Activated CD4-positive, alpha-beta T cell treated with anti-CD3 and anti-CD28 coated beads for 36 hours (primary cell): Measurements from ENCODE around the gene CAMTA1. TPM values are rescaled to one million over a fixed set of nuclear protein-coding genes. Genes with fewer than 3 reads are reported as not detected.
"Not testable (repeated sequence)": the region's sequence is repeated elsewhere in the genome, so short reads cannot be mapped to it uniquely, and the experiment has no call there.

Experiments
- ATAC-seq: fragments of 200-7000 bp; cut with Tn5 transposase; one replicate; pipeline ENCODE4 v1.10.0; 2021; ENCODE audit warnings: mild to moderate bottlenecking, moderate library complexity
- CTCF ChIA-PET: fragments of 350-600 bp; sonication (Branson Sonifier 250); formaldehyde crosslinking; loops from one replicate; lab custom pipeline; 2021; ENCODE audit warnings: antibody characterized with exemption; lab: Charles Lee
- POLR2A ChIA-PET: fragments of 350-600 bp; sonication (Branson Sonifier 250); formaldehyde crosslinking; loops from one replicate; lab custom pipeline; 2021; ENCODE audit warnings: antibody characterized with exemption, inconsistent platforms; lab: Charles Lee
- DNase-seq: peaks from one replicate; pipeline ENCODE4 v3.0.0-alpha.2; 2020
- H3K27ac Mint-ChIP-seq: one replicate; pipeline ENCODE4 v1.8.0; 2021; ENCODE audit warnings: mixed read lengths
- H3K27me3 Mint-ChIP-seq: one replicate; pipeline ENCODE4 v1.8.0; 2021; ENCODE audit warnings: mixed read lengths
- H3K36me3 Mint-ChIP-seq: one replicate; pipeline ENCODE4 v1.8.0; 2021; ENCODE audit warnings: low read depth, mixed read lengths
- H3K4me1 Mint-ChIP-seq: one replicate; pipeline ENCODE4 v1.8.0; 2021; ENCODE audit warnings: mixed read lengths
- H3K4me3 Mint-ChIP-seq: one replicate; pipeline ENCODE4 v1.8.0; 2021; ENCODE audit warnings: mild to moderate bottlenecking, moderate library complexity, mixed read lengths
- H3K9me3 Mint-ChIP-seq: one replicate; pipeline ENCODE4 v1.8.0; 2021; ENCODE audit warnings: low read depth, mixed read lengths
- intact Hi-C, 2 experiments: fragments of 100-400 bp; cut with DNase I in 1 of 2; cut with micrococcal nuclease in 1 of 2; formaldehyde crosslinking; loops; one replicate each; pipeline versions ENCODE4 v1.14.2 to v1.15.1; 2022 to 2024; cut with DNase I, micrococcal nuclease
- total RNA-seq, 2 experiments: library from RNA; stranded (reverse); gene quantifications; one replicate each; pipeline ENCODE4 v1.2.3, GENCODE V29; 2021

Gene CAMTA1
- total RNA-seq, 2 experiments from 2014 or later, result 62.3 to 76.7 TPM

DNA sequence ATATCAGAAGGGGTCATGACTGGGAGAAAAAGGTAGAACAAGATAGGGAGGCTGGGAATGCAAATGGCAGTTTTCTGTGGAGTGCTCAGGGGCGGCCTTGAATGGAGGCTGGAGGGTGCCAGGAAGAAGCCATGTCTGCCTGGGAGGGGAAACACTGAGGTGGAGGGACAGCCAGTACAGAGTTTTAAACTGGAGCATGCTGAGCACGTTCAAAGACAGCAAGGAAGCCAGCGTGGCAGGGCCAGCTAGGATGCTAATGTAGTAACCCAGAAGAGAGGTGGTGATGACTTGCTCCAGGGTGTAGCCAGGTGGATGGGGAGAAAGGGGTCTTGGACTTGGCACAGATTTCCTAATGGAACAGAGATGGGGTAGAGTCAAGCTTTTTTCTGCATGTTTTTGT, 540.0 kb downstream of the CAMTA1 start:
- H3K27ac Mint-ChIP-seq, result no peak overlapping the region
- peaks cover 28% of the 10 kb centered on the region for H3K27me3 Mint-ChIP-seq
- intact Hi-C loops, result no loop called here
- ATAC-seq, result no peak
- no peak for DNase-seq
- peaks cover 8% of the 10 kb centered on the region for H3K9me3 Mint-ChIP-seq
- no peaks in the 10 kb centered on the region for H3K36me3 Mint-ChIP-seq
- H3K4me3 Mint-ChIP-seq, result no peak overlapping the region
- CTCF ChIA-PET, result no interaction called here
- no peaks in the 10 kb centered on the region for H3K4me1 Mint-ChIP-seq
- POLR2A ChIA-PET, result no interaction called here

DNA sequence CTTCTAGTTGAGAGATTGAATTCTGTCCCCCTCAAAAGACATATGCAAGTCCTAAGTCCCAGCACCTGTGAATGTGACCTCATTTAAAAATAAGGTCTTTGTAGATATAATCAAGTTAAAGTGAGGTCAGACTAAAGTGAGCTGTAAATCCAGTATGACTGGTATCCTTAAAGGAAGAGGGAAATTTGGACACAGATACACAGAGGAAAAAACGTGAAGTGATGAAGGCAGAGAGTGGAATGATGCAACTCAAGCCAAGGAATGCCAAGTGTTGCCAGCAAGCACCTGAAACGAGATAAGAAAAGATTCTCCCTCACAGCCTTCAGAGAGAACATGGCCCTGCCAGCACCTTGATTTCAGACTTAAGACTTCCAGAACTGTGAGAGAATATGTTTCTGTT, 541.1 kb downstream of the CAMTA1 start:
- H3K4me3 Mint-ChIP-seq, result no peak overlapping the region
- H3K9me3 Mint-ChIP-seq, result peaks cover 7% of the 10 kb centered on the region
- intact Hi-C loops, result no loop called here
- no peaks in the 10 kb centered on the region for H3K36me3 Mint-ChIP-seq
- H3K4me1 Mint-ChIP-seq, result no peaks in the 10 kb centered on the region
- CTCF ChIA-PET, result no interaction called here
- ATAC-seq, result no peak
- POLR2A ChIA-PET, result no interaction called here
- peaks cover 27% of the 10 kb centered on the region for H3K27me3 Mint-ChIP-seq
- DNase-seq, result no peak
- no peak overlapping the region for H3K27ac Mint-ChIP-seq

GRCh38 chr1:7327849-7328248, 542.6 kb downstream of the CAMTA1 start:
- DNase-seq (no peak), ATAC-seq (no peak)
- Mint-ChIP-seq H3K27me3 (peaks cover 20% of the 10 kb centered on the region), H3K9me3 (peaks cover 7% of the 10 kb centered on the region), H3K4me1 (no peaks in the 10 kb centered on the region), H3K27ac (no peak overlapping the region), H3K4me3 (no peak overlapping the region), H3K36me3 (no peaks in the 10 kb centered on the region)
- intact Hi-C loops, result no loop called here
- ChIA-PET CTCF (no interaction called here), POLR2A (no interaction called here)

- ATAC-seq, result no peak
- no peaks in the 10 kb centered on the region for H3K36me3 Mint-ChIP-seq
- H3K9me3 Mint-ChIP-seq, result peaks cover 7% of the 10 kb centered on the region
- peaks cover 15% of the 10 kb centered on the region for H3K27me3 Mint-ChIP-seq
- H3K4me1 Mint-ChIP-seq, result no peaks in the 10 kb centered on the region
- POLR2A ChIA-PET, result no interaction called here
- CTCF ChIA-PET, result no interaction called here
- intact Hi-C loops, result no loop called here
- no peak overlapping the region for H3K27ac Mint-ChIP-seq
- H3K4me3 Mint-ChIP-seq, result no peak overlapping the region
- DNase-seq, result no peak
Measured at GRCh38 chr1:7329868-7330615, 544.8 kb downstream of the CAMTA1 start.

- intact Hi-C loops, DNase-seq, H3K27ac Mint-ChIP-seq, H3K9me3 Mint-ChIP-seq, H3K4me1 Mint-ChIP-seq, CTCF ChIA-PET, ATAC-seq, H3K4me3 Mint-ChIP-seq, POLR2A ChIA-PET, H3K36me3 Mint-ChIP-seq: not testable (repeated sequence)
- H3K27me3 Mint-ChIP-seq, result peaks cover 10% of the 10 kb centered on the region
Measured at GRCh38 chr1:7330726-7331125, 545.5 kb downstream of the CAMTA1 start.

DNA sequence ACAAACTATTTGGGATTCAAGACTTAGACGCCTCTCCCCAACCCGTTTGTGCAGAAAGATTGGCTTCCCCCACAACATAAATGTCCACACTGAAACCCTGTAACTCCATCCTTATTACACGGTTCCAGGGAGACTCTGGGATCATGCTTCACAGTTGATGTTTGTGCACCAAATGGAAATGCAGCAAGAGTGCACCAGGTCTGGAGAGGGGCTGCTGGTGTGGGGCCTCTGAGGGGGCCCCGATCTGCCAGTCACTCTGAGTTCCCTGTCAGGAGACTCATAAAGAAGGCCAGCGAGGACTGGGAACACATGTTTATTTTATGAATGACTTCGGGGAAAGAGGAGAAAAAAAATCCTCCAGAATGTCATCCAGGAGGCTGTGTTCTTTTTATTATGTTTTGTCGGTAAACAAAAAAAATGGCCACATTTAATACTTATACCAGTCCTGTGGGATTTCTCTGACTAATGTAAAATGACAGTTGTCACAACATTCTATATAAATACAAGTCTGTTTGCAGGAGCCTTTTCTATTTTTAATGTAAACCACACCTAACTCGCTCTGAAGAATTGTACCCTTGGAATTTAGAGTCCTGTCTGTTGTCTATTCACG, 546.8 kb downstream of the CAMTA1 start:
- no peak for DNase-seq
- no peak overlapping the region for H3K27ac Mint-ChIP-seq
- intact Hi-C loops, result no loop called here

DNA sequence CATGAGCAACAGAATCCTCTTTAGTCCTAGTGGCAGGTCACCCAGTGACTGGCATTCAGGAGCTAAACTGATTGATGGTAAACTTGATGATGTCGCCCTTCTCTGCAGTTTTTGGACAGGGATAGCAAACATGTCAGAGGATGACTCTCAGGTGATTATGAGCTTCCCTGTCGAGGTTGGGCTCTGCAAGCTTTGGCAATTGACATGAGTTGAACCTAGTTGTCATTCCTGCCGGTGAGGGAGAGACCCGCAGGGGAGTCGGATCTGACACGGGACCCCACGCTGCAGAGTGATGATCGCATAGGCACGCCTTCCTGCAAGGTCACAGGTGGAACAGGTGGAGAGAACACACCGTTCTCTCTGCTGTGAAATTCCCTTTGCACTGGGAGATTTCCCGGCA, 547.8 kb downstream of the CAMTA1 start:
- H3K9me3 Mint-ChIP-seq, result no peaks in the 10 kb centered on the region
- H3K4me1 Mint-ChIP-seq, result no peaks in the 10 kb centered on the region
- intact Hi-C loops, result no loop called here
- no peak for ATAC-seq
- POLR2A ChIA-PET, result no interaction called here
- CTCF ChIA-PET, result no interaction called here
- H3K27me3 Mint-ChIP-seq, result peaks cover 7% of the 10 kb centered on the region
- H3K27ac Mint-ChIP-seq, result no peak overlapping the region
- no peak overlapping the region for H3K4me3 Mint-ChIP-seq
- no peak for DNase-seq
- no peaks in the 10 kb centered on the region for H3K36me3 Mint-ChIP-seq

More for the DNA sequence above, 546.8 kb downstream of the CAMTA1 start:
- Mint-ChIP-seq H3K4me1 (no peaks in the 10 kb centered on the region), H3K27me3 (peaks cover 7% of the 10 kb centered on the region), H3K36me3 (no peaks in the 10 kb centered on the region), H3K9me3 (peaks cover 4% of the 10 kb centered on the region), H3K4me3 (no peak overlapping the region)
- no peak for ATAC-seq
- POLR2A ChIA-PET, result no interaction called here
- CTCF ChIA-PET, result no interaction called here

DNA sequence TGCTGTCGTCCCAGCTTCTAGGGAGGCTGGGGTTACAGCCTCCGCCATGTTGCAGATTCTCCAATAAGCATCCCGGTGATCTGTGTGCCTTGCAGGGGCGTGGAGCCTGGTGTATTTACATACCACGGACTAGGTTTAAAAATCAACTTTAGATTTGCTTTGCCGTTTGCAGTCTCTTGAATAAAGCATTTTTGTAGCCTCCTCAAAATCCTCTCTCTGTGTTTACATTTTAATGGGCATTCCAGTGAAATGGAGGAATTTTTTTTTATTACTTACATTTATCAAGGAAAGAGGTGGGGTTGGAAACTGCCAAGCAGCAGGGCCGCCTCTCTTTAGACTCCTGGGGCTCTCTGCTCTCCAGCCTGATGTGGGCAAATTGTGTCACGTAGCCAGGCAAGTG, 548.4 kb downstream of the CAMTA1 start:
- ChIA-PET CTCF (no interaction called here), POLR2A (no interaction called here)
- no peak overlapping the region for H3K4me3 Mint-ChIP-seq
- no peak for ATAC-seq
- H3K27me3 Mint-ChIP-seq, result peaks cover 7% of the 10 kb centered on the region
- no peaks in the 10 kb centered on the region for H3K36me3 Mint-ChIP-seq
- no peak overlapping the region for H3K27ac Mint-ChIP-seq
- no peaks in the 10 kb centered on the region for H3K9me3 Mint-ChIP-seq
- no peaks in the 10 kb centered on the region for H3K4me1 Mint-ChIP-seq
- intact Hi-C loops, result no loop called here
- no peak for DNase-seq

DNA sequence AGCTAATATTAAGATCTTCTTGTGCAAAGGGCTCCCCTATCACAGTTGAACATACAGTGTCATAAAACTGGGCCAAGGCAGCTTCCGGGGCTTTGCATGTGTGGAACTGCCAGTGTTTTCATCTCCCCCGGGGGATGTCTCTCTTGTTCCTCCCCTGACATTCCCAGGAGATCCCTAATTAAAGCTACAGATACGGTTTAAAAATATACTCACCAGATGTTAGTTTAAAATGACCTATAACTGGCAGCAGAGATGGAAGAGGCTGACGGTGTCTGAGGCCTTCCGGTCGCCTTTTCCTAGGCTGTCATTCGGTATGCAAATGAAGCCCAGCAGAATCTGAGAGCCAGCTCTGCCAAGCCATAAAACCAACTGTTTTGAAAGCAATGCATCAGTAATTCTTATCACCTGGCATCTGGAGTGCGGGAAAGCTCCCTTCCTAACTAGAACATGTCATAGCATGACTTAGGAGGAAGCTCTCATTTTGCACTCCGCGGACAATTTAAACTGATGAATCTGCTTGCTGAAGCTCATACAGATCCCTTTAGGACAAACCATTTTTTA, 549.3 kb downstream of the CAMTA1 start:
- Mint-ChIP-seq H3K27ac (no peak overlapping the region), H3K4me3 (no peak overlapping the region), H3K27me3 (peaks cover 7% of the 10 kb centered on the region), H3K36me3 (no peaks in the 10 kb centered on the region), H3K9me3 (no peaks in the 10 kb centered on the region), H3K4me1 (no peaks in the 10 kb centered on the region)
- ChIA-PET CTCF (no interaction called here), POLR2A (no interaction called here)
- intact Hi-C loops, result no loop called here
- no peak for DNase-seq
- no peak for ATAC-seq

- DNase-seq (no peak), ATAC-seq (no peak)
- Mint-ChIP-seq H3K27me3 (peaks cover 5% of the 10 kb centered on the region), H3K27ac (no peak overlapping the region), H3K4me1 (no peaks in the 10 kb centered on the region), H3K36me3 (no peaks in the 10 kb centered on the region), H3K4me3 (no peak overlapping the region), H3K9me3 (no peaks in the 10 kb centered on the region)
- intact Hi-C loops, result no loop called here
- CTCF ChIA-PET, result no interaction called here
- POLR2A ChIA-PET, result no interaction called here
Measured at GRCh38 chr1:7335224-7335879, 550.1 kb downstream of the CAMTA1 start.

GRCh38 chr1:7338439-7338838, 553.2 kb downstream of the CAMTA1 start:
- Mint-ChIP-seq H3K27me3 (peaks cover under 1% of the 10 kb centered on the region), H3K9me3 (no peaks in the 10 kb centered on the region), H3K27ac (no peak overlapping the region), H3K4me3 (no peak overlapping the region), H3K36me3 (no peaks in the 10 kb centered on the region), H3K4me1 (no peaks in the 10 kb centered on the region)
- intact Hi-C loops, result no loop called here
- ATAC-seq (no peak), DNase-seq (no peak)
- ChIA-PET CTCF (no interaction called here), POLR2A (no interaction called here)

DNA sequence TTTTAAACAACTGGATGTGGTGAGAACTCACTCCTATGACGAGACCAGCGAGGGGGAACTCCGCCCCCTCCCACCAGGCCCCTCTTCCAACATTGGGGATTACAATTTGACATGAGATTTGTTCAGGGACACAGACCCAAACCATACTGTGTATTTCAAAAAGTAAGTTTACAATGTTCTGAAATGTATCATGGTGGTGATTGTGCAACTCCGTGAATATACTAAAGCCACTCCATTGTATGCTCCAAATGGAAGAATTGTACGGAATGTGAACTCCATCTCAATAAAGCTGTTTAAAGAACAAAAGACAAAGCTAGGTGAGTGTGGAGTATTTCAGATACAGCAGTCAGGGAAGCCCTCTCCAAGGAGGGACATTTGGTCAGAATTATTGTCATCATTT, 553.8 kb downstream of the CAMTA1 start:
- DNase-seq (no peak), ATAC-seq (no peak)
- H3K9me3 Mint-ChIP-seq, result no peaks in the 10 kb centered on the region
- ChIA-PET POLR2A (no interaction called here), CTCF (no interaction called here)
- no peak overlapping the region for H3K4me3 Mint-ChIP-seq
- H3K36me3 Mint-ChIP-seq, result no peaks in the 10 kb centered on the region
- intact Hi-C loops, result no loop called here
- H3K27me3 Mint-ChIP-seq, result no peaks in the 10 kb centered on the region
- H3K4me1 Mint-ChIP-seq, result no peaks in the 10 kb centered on the region
- H3K27ac Mint-ChIP-seq, result no peak overlapping the region
